Hematopoietic multipotent progenitor cell treated with erythropoietin and hydrocortisone succinate and interleukin-3 and kit ligand, for 6 days (in vitro differentiated cells): Measurements from ENCODE around the gene SNX12.
"Not testable (repeated sequence)": the region's sequence is repeated elsewhere in the genome, so short reads cannot be mapped to it uniquely, and the experiment has no call there.

Experiments used
- DNase-seq: peaks from one replicate; pipeline ENCODE4 v3.0.0-alpha.2; 2015

The SNX12 gene

GRCh38 chrX:71085900-71086299 lies 17.8 kb upstream of the SNX12 start:
- DNase-seq, result no peak

- DNase-seq, result no peak
Measured at GRCh38 chrX:71082822-71083221, 14.7 kb upstream of the SNX12 start.

GRCh38 chrX:71082124-71082647 lies 14.1 kb upstream of the SNX12 start:
- no peak for DNase-seq

- DNase-seq, result peak; percentile 22
Measured at GRCh38 chrX:71081330-71082123, 13.4 kb upstream of the SNX12 start.

DNA sequence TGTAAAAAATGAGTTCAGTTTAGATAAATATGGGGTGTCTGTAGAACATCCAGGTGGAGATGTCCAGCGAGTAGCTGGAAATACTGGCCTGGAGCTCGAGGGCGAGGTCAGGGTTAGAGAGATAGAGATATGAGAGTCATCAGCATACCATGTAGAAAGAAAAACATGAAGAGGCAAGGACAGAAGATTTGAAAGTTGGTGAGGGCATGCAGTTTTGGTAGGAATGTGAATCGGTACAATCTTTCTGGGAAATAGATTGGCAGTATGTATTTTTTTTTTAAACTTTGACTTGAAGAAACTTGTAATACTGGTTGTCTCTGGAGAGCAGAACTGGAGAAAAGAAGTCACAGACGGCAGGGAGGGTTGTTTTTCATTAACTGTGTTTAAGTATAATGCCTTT lies 2.4 kb upstream of the SNX12 start:
- no peak for DNase-seq

- DNase-seq, result peak; percentile 19
Measured at GRCh38 chrX:71067712-71068043, 456 bp downstream of the SNX12 start.

DNA sequence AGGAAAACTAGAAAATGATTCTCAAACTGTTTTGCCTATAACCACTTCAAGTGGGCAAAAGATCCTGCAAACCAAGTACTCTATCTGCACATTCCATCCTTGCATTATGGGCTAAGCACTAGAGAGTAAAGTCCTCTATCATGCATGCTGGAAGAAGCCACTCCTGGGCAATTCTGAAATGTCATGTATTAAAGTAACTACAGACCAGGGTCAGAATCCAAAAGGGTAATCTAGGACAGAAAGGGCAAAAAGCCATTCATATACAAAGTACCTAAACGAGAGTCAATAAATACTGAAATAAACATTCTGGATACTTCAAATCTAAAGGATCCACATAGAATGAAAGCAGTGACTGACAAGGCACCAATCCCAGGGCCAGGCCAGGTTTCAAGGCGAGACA lies 1.0 kb downstream of the SNX12 start:
- DNase-seq, result no peak

DNA sequence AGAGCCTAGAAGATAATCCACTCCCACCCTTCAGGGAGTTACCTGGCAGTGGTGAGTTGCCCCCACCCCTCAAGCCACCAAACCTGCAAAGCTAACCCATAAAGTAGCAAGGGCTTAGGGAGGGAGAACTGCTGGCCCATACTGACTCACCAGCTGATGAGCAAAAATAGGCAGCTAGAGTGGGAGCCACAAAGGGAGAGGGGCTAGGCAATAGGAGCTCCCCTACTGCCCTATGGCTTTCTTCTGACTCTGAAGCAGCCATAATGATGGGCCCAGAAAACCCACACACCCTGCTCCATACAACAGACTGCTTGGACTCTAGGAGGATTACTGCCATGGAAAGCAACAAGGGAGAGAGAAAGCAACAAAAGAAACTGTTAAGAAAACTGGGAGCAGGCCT lies 8.0 kb downstream of the SNX12 start:
- no peak for DNase-seq

- DNase-seq, result peak; percentile 22
Measured at GRCh38 chrX:71057848-71058530, 10.1 kb downstream of the SNX12 start.

- DNase-seq, result peak; percentile 33
Measured at GRCh38 chrX:71056867-71057266, 11.3 kb downstream of the SNX12 start.

DNA sequence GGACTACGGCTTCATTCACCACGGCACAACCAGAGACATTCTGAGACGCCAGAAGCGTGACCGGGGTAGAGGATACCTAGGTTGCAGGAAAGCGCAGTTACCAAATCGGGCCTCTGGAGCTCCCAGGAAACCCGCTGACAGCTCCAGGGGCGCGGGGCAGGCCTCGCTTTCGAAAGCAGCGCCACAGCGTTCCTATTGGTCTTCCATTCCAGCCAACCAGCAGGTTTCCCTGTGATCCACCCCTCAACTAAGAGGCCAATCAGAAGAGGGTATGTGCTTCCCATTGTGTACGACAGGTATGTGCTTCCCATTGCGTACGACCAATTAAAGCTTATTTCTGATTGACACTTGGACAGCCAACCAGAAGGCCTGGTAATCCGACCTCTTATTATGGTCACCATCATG lies 14.9 kb downstream of the SNX12 start:
- DNase-seq, result peak; percentile 49

- no peak for DNase-seq
Measured at GRCh38 chrX:71052721-71053120, 15.4 kb downstream of the SNX12 start.

DNA sequence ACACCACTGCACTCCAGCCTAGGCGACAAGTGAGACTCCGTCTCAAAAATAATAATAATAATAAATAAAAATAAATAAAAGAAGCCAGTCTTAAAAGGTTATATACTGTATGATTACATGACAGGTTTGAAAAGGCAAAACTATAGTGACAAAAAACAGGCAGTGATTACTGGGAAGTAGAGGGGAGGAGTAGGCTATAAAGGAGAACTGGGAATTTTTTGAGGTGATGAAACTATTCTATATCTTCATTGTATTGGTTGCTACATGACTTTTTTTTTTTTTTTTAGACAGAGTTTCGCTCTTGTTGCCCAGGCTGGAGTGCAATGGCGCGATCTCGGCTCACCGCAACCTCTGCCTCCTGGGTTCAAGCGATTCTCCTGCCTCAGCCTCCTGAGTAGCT lies 20.2 kb downstream of the SNX12 start:
- DNase-seq, result not testable (repeated sequence)

DNA sequence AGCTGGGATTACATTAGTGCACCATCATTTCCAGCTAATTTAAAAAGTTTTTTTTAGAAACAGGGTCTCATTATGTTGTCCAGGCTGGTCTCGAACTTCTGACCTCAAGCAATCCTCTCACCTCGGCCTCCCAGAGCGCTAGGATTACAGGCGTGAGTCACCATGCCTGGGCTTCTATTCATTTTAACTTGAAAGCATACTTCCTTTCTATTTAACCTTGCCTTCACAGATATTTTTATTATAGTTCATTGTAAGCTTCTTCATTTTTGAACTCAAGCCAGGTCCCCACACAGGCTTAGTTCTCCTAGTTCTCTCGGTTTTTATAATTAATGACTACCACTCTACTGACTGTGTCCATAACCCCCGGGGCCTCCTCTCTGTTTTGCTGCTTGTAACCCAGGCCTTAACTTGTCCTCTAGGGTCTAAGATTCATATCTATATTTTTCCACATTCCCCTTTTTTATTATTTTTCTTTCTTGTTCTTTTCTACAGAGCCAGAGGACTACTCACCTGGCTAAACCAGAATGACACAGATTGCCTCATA lies 50.7 kb downstream of the SNX12 start:
- DNase-seq, result no peak
